AG04449 (cell line): ENCODE measurements around the gene RGS16.

Experiments
- CTCF ChIA-PET: fragments of 350-600 bp; formaldehyde crosslinking; extraction: SDS; loops from one replicate; lab custom pipeline; 2021; ENCODE audit warnings: antibody characterized with exemption; lab: Yijun Ruan, JAX
- POLR2A ChIA-PET: fragments of 400-600, 350-600 bp; formaldehyde crosslinking; extraction: SDS; loops from one replicate; lab custom pipeline; 2020; ENCODE audit warnings: antibody characterized with exemption, inconsistent platforms; lab: Yijun Ruan, JAX
- DNase-seq: peaks from one replicate; pipeline ENCODE4 v3.0.0-alpha.2; 2010; ENCODE audit warnings: low read depth, low spot score
- H3K4me3 ChIP-seq: 2 replicates; pipeline ENCODE4 v1.5.1; 2011; ENCODE audit warnings: low read depth, mild to moderate bottlenecking, control low read depth, low read length
- TF ChIP-seq, protein P1 (sequence below): IDR thresholded peaks from one replicate; pipeline ENCODE4 v1.5.1; 2011; ENCODE audit warnings: mild to moderate bottlenecking, moderate library complexity, low read length, control low read depth, inconsistent platforms; ENCODE audit not compliant: insufficient read depth; ENCODE audit errors: missing control alignments

Gene RGS16

DNA sequence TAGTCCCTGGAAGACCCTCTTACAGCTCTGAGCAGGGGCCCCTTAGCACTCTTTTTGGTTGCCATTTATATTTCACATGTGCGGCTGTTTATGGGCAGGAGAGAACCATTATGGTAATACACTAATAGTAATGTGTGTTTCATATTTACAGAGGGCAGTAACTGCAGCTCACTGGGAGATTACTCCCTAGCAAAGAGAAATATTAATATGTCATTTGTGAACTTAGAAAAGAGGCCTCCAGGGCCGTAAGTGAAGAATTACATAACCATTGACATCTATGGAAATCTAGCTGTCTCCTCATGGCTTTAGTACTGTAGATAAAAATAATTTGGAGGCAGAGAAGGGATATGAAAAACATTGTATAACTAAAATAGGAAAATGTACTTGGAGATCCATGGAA, 23.4 kb upstream of the RGS16 start:
- H3K4me3 ChIP-seq = no peak overlapping the region
- ChIA-PET POLR2A (no interaction called here), CTCF (interaction anchor here (0.9 to 1.8 kb wide), 4 partner anchors 26 to 155 kb away, joined by 3 to 6 read pairs (median 4); no protein-coding TSS in a partner anchor)
- DNase-seq = no peak
- TF ChIP-seq, protein P1, sequence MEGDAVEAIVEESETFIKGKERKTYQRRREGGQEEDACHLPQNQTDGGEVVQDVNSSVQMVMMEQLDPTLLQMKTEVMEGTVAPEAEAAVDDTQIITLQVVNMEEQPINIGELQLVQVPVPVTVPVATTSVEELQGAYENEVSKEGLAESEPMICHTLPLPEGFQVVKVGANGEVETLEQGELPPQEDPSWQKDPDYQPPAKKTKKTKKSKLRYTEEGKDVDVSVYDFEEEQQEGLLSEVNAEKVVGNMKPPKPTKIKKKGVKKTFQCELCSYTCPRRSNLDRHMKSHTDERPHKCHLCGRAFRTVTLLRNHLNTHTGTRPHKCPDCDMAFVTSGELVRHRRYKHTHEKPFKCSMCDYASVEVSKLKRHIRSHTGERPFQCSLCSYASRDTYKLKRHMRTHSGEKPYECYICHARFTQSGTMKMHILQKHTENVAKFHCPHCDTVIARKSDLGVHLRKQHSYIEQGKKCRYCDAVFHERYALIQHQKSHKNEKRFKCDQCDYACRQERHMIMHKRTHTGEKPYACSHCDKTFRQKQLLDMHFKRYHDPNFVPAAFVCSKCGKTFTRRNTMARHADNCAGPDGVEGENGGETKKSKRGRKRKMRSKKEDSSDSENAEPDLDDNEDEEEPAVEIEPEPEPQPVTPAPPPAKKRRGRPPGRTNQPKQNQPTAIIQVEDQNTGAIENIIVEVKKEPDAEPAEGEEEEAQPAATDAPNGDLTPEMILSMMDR = no peak

DNA sequence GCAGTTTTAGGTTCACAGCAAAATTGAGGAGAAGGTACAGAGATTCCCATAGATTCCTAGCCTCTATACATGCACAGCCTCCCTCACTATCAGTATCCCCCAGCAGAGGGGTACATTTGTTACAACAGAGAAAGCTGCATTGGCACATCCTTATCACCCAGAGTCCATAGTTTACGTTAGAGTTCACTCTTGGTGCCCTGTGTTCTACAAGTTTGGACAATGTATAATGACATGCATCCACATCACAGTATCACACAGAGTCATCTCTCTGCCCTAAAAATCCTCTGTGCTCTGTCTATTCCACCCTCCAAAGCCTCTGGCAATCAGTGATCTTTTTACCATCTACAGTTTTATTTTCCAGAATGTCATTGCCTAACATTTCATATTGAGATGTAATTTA, 22.3 kb upstream of the RGS16 start:
- ChIA-PET CTCF (interaction anchor here (1.4 kb wide), 1 partner anchor 31 kb away, joined by 3 read pairs; no protein-coding TSS in a partner anchor), POLR2A (no interaction called here)
- TF ChIP-seq, protein P1 = no peak
- no peak for DNase-seq
- H3K4me3 ChIP-seq = no peak overlapping the region

DNA sequence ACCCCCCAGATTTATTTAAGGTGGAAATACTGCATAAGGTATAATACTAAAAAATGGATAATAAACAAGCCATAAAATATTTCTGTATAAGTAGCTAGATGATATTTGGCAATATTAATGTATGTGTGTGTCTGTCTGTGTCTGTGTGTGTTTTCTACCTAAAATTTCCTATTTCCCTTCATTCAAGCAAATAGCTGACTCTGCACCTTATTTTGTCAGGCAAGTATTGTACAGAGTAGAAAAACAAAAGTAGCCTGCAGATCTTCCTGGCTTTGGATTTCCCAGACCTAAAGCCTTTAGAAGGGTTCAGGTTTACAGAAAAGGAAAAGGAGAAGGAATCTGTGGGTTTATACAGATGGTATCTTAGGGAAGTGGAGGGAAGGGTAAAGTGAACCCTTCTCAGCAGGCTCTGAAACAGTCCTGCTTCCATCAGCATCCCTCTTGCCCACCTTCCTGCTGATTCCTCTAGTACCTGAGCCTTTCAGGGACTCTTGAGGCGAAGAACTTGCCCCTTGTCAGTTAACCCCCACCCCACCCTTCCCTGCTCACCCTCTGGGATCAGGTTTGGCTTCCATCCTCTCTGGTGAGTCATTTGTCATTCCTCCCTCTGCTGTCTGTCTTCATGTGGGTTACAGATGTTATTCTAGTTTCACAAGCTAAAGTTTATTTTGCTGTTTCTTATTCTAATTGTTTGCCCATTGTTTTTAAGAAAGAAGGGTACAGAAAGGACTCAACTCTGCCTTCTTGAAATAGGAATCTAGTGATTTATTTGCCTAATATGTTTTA, 21.7 kb upstream of the RGS16 start:
- no peak for DNase-seq
- no peak overlapping the region for H3K4me3 ChIP-seq
- POLR2A ChIA-PET = no interaction called here
- CTCF ChIA-PET = no interaction called here
- TF ChIP-seq, protein P1 = no peak

DNA sequence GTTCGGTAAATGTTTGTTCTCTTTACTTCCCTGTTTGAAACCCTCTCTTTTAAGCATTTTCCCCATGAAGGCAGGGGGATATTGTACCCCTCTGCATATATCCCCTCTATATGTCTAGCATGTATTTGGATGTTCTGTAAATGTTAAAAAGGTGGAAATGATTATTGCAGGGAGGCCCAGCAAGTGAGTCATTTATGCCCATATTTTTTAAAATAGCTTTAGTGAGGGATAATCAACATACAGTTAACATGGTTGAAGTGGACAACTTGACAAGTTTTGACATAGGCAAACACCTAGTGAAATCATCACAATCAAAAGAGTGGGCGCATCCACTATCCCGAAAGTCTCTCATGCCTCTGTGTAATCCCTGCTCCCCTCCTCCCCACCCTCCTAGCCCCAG, 20.8 kb upstream of the RGS16 start:
- TF ChIP-seq, protein P1 = no peak
- CTCF ChIA-PET = no interaction called here
- DNase-seq = no peak
- H3K4me3 ChIP-seq = no peak overlapping the region
- POLR2A ChIA-PET = no interaction called here

DNA sequence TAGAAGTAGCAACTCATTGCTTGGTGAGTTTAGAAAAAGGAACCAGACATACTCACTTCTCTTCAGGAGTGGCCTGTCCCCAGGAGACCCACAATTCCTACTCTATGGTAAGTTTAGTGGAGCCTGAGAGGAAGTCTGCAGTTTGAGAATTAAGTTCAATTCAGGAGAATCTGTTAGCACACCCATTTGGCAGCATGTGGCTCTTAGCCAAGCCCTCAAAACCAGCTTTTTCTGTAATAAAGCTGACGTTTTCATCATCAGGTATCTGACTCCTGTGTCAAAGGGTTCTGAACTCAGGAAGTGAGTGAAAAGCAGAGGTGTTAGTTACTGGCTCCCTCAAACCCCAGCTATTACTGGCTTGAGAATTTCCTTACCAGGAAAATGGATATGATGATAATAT, 20.4 kb upstream of the RGS16 start:
- ChIA-PET POLR2A (no interaction called here), CTCF (no interaction called here)
- TF ChIP-seq, protein P1 = no peak
- H3K4me3 ChIP-seq = no peak overlapping the region
- no peak for DNase-seq

DNA sequence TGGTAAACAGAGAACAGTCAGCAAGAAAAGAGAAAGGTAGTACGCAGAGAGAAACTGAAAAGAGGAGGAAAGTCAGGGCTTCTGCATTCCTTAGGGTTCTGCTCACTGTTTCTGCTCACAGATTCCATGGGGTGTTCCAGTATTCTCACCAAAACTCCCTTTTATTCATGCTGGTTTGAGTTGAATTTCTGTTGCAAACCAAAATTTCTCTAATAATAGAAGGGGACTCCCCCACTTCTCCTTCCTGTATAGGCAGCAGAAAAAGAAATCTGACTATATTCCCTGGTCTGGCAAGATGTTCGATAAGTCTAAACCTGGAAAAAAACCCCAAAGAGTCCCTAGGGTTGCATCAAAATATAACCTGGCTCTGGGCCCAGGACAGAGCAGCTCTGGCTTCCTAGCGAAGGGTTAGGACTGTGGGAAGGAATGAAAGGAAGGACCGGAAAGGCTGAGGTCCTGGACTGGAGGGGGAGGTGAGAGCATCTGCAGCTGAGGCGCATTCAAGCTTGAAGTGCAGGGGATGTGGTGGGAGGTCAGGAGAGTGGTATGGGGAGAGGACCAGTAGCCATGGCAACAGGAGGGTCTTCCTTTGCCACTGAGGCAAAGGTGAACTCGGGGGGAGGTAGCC, 18.8 kb upstream of the RGS16 start:
- no peak overlapping the region for H3K4me3 ChIP-seq
- DNase-seq = no peak
- POLR2A ChIA-PET = no interaction called here
- CTCF ChIA-PET = interaction anchor here (0.9 kb wide), 1 partner anchor 162 kb away, joined by 3 read pairs; no protein-coding TSS in a partner anchor
- TF ChIP-seq, protein P1 = no peak
